Fibroblast of skin of abdomen (primary cell): Measurements from ENCODE around the gene HSPB9.
"Not testable (repeated sequence)": the region's sequence is repeated elsewhere in the genome, so short reads cannot be mapped to it uniquely, and the experiment has no call there.

ENCODE experiments used
- DNase-seq: peaks from one replicate; pipeline ENCODE4 v3.0.0-alpha.2; 2013

Gene HSPB9

DNA sequence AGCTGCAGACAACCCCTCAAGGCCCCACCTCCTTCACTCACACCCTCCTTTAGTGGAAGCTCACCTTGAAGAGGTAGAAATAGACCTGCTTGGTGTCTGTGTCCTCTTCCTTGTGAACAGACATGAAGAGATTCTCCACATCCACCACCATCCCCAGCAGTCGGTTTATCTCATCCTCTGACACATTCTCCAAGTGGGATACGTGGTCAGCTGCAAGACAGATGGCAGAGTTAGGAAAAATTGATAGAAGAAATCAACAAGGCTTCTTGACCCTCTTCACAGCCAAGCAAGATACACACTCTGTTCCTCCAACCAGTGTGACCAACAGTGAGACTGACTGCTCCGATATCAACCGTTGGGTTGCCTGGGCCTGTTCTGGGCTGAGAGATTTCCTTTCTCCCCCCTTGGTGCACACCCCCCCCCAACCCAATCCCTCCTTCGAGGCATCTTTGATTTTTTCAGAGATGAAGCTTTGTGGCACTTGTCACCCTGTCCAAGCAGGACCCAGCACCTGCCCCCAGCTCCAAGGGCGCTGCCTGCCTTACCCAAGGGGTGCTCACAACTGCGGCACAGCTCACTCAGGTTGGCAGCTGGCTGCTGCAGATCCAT lies 2.3 kb upstream of the HSPB9 start:
- no peak for DNase-seq

DNA sequence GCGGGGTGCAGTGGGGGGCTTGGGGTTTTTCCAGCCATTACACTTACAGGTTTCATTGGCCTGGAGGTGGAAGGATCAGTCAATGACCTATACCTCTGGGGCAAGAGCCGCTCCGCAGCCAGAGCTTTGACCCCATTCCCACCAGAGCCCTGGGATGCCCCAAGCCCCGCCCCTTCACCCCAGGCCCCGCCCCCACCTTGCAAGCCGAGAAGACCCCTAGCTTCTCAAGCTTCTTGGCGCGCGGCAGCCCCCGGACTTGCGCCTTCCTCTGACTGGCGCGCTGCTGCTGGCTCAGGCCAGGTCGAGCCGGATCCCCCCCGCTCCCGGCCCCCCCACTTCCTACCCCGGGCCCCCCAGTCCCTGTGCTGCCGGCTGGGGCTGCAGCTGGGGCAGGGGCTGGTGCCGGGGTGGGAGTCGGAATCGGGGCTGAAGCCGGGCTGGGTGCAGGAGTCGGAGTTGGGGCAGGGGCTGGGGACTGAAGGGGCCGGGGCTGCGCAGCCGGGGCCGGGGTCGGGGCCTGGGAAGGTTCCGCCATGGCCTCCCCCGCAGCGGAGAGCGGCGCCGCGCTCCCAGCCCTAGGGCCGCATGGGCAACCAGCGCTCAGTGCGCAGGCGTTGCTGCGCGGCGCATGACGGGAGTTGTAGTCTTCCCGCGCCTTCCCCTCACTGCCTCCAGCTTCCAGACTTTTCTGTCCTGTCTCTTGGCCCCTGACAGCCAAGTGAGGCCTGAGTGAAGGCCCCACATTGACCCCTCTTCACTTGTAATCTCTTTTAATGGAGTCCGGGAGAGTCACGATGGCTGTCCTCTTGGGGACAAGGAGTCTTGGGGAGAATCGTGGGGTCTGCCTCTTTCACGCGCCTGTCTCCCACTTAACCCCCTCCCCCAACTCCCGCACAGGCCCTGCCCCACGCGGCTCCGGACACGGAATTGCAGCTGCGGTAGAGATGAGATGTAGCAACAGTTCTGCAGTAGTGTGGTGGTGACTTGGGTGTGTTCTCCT lies 1.5 kb upstream of the HSPB9 start, which contains the start of gene KAT2A:
Gene KAT2A (minus strand): TSS at position 598 of the 1,000 bp plus-strand sequence. CDS start 63 bp downstream, at position 535.
- DNase-seq: peak; percentile 78

DNA sequence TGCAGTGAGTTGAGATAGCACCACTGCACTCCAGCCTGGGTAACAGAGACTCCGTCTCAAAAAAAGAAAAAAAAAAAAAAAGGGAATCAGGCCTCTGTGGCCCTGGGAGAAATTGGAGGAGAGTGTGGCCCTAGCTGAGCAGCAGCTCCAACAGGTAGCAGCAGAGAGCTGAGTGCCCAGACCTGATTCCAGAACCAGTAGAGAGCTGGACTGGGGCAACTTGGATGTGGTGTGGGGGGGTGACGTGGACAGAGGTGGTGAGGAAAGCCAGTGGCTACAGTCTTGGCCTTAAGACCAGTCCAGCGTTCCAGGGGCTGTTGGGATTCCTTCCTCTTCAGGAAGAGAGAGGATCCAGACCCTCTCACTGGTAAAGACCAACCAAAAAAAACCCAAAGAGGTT lies 1.7 kb downstream of the HSPB9 start:
- DNase-seq: no peak

DNA sequence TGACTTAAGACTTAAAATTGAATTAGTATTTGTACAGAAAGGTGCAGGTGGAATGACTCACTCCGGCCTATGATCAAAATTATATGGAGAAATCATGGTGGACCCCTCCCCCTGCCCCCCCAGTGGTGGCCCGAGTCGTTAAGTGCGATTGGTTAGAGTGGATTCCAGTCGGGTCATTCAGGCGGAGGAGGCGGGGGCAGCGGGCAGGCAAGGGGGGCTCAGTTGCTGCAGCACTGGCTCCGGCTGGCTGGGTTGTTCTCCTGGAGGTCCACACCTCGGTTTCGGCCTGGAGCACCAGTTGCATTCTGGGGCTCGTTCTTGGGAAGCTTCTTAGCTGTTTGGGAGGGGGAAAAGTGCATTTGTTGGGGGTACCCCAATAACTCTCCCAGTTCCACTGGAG lies 3.0 kb downstream of the HSPB9 start:
- no peak for DNase-seq

DNA sequence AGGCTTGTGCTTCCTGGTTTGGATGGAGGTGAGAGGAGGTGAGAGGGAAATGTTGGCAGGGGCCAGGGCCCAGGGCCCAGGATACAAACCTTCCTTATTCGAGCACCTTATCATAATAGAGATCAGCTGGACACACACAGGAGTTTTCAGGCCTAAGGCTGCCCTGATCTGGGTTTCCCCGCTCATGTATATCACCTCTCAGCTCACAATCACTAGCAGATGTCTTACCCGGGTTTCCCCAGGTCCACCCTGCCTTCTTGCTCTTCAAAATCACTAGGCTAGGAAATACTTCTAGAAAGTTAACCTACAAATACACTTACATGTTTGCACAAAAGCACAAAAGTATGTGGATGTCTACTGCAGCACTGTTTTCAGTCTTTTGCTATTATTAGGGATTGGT lies 4.2 kb downstream of the HSPB9 start:
- DNase-seq: no peak

DNA sequence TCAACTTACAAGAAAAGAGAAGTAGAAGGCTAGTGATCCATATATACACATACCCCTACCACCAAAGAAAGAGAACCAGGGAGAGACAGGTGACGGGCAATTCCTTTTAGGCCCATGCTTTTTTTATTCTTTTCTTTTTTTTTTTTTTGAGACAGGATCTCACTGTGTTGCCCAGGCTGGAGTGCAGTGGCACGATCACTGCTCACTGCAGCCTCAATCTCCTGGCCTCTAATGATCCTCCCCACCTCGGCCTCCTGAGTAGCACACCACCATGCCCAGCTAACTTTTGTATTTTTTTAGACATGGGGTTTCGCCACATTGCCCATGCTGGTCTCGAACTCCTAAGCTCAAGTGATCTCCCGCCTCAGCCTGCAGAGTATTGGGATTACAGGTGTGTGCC lies 4.8 kb downstream of the HSPB9 start:
- no peak for DNase-seq

DNA sequence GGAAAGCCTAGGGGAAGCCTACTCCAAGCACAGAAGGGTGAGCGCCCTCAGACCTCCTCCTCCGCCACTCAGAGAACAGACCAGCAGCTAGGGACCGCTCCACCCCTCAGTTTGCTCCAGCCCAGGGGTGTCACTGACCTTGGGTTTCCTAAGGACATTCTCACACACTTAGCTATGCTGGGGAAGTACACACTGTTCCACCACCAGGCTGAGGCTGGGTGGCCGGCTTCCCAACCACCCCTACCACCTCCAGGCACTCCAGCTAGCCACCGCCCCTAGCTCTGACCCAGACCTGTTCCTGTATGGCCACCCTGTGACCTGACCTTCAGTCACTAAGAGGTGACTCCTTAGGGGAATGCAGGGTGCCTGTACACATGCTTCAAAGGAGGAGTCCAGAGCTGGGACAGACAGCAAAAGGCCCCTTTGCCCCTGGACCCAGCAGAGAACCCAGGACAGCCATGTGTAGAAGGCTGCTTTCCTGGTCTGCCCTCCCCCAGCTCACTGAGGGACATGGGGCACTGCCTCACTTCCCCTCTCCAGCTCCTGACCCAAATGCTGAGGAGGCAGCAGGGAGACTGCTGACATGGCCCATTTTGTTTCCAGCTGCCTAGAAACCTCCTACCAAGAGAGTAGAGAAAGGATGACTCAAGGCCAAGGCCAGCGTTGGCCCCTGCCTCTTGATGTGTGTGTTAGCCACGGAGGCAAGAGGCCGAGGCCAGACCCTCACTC lies 6.7 kb downstream of the HSPB9 start:
- no peak for DNase-seq

DNA sequence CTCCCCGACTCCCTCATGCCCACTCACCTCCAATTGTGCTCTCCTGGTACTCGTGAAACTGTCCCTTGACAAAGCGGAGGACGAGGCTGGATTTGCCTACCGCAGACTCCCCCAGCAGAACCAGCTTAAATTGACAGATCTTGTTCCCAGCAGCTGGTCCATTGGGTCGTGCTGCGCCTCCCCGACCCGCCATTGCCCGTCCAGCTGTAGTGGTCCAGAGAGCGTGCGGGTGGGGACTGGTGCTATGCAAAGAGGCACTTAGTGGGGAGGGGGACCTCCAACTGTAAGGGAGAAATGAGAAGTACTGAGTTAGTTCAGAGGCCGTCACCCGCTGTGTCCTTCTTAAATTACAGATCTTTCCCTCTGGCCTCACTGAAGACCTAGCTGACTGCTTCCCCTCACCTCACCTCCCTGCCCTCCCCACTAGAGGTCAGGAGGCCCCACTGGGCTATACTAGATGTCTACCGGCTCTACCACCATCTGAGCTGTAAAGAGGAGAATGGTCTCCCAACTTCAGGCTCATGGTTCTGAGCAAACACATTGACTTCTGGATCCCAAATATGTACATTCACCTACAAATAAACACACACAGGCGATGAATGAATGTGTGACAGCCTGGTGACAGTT lies 7.8 kb downstream of the HSPB9 start:
- no peak for DNase-seq

DNA sequence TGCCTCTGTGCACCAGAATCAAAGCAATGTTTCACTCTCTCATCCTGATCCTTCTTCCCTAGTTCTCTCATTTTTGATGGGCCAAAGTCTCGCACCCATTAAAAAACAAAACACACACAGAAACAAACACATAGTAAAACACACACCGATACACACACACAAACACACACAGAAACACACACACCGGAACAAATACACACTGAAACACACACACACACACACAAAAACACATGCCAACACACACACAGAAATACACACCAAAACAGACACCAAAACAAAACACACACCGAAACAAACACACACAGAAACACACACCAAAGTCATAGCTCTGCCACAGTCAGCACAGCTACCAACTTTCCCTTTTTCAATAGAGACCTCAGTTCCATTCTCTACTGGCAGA lies 8.6 kb downstream of the HSPB9 start:
- DNase-seq: no peak

DNA sequence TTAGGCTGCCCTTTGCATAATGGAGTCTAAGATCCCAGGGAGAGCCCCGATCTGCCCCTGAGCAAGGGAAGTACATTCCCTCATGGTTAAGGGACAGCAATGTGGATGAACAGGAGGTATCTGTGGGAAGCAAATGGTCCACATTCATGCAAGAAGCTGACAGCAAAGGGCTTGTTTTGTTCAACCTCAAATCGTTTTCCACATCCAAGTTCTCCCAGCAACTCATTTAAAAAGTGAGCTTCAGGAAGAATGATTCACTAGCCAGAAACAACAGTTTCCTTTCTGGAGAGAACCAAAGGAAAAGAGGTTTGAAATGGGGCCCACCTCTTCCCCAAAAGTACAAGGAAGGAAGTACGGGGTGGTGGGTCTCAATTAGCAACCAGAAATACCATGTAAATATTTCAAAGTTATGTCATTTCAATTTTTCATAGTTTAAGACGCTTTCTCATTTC lies 9.4 kb downstream of the HSPB9 start:
- no peak for DNase-seq

DNA sequence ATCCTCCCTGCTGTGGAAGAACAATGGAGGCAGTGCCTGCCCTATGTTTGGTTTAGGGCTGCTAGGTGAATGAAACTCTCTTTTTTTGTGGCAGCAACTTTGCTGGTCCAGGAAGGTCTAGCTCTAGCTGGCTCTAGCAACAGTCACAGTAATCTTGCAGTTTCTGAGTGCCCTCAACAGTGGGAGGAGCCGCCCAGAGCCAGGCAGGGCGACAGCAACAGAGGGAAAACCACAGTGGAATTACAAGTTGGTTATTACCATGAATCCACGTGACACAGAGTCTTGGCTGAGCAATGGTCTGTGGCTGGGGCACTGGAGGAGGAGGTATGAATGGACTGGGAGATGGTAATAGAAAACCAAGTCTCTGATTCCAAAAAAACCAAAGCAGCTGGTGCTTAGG lies 10.3 kb downstream of the HSPB9 start:
- peak; percentile 73 for DNase-seq

DNA sequence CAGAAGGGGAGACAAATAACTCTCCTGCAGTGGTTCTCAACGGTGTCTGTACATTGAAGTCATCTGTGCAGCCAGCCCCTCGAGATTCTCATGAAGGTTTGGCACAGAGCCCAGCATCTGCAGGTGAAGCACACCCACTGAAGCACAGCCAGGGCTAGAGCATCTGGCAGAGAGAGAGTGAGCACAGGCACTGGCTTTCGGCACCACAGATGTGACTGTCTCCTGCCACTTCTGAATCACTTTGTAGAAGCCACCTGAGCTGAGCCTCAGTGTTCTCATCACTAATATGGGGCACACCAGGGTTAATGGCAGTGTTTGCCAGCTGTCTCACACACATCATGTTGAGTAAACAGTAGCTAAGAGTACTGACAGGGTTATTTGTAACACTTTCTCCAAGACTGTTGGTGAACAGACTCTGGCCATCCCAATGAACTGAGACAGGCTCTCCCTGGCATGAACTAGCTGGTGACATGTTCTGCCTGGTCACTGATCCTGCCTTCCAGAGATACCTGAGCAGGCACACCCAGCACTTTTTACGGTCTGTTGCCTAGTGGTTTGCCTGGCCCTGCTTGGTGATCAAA lies 10.9 kb downstream of the HSPB9 start:
- no peak for DNase-seq

DNA sequence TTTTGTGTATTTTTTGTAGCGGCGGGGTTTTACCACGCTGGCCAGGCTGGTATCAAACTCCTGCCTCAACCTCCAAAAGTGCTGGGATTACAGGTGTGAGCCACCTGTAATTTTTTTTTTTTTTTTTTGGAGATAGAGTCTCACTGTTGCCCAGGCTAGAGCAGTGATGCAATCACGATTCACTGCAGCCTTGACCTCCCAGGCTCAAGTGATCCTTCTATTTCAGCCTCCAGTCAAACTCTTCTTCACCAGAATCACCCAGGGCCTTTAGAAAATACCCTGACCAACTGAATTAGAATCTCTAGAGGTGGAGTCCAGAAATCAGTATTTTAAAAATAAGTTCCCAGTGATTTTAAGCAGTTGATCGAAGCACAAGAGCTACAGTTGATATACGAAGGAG lies 12.5 kb downstream of the HSPB9 start:
- DNase-seq: no peak

DNA sequence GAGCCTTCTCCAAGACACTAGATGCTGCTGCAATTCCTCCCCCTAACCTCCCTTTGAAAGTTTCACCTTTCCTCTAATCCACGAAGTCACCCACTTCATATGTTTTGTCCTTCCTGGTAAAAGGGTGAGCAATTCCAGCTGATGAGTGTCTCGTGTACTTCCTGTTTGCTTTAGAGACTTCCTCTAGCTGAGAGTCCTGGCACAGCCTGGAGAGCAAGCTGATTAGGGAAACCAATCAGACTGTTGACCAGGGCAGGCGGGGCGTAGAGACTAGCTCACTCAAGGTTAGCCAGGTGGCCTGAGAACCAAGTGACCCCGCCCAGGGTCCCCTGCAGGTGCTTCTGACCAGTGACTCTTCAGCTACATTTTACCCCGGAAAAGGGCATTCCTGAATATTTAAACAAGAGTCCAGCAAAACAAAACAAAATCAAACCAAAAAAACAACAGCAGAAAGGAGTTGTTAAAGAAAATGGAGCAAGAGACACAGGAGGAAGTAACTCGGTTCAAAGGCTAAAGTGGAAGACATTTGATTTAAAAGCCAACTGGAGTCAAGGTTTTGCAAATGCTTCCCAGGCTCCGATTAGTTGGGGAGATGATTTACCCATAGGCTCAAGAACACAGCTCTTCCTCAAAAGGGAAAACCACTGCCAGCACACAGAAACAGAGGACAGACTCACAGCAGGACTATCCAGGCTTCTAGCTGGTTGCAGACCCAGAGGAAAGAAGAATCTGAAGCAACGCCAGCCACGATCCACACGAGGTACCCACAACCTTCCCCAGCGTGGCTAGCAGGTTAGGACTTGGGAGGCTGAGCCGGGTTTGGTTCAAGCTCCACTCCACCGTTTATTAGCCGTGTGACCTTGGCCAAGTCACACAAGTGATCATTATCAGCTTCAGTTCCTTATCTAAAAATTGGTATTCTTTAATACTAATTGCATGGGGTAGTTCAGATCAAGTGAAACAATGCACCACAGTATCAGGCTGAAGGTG lies 13.4 kb downstream of the HSPB9 start:
- peak; percentile 55 for DNase-seq

DNA sequence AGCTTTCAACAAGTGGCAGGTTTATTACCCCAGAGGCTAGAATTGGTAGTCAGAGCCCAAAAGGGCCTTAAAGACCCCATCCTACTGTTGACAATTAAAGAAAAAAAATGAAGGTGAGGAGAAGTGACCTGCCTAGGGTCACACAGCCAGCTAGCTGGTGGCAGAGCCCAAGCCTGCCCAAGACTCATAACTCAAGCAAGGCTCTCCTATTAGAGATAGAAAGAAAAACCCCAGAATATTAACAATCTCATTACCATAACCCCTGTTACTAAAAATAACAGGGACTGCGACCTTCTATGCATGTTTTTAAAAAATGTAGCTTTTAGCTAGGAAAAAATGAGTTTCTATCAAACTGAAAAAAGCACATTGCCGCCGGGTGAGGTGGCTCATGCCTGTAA lies 14.0 kb downstream of the HSPB9 start:
- no peak for DNase-seq

DNA sequence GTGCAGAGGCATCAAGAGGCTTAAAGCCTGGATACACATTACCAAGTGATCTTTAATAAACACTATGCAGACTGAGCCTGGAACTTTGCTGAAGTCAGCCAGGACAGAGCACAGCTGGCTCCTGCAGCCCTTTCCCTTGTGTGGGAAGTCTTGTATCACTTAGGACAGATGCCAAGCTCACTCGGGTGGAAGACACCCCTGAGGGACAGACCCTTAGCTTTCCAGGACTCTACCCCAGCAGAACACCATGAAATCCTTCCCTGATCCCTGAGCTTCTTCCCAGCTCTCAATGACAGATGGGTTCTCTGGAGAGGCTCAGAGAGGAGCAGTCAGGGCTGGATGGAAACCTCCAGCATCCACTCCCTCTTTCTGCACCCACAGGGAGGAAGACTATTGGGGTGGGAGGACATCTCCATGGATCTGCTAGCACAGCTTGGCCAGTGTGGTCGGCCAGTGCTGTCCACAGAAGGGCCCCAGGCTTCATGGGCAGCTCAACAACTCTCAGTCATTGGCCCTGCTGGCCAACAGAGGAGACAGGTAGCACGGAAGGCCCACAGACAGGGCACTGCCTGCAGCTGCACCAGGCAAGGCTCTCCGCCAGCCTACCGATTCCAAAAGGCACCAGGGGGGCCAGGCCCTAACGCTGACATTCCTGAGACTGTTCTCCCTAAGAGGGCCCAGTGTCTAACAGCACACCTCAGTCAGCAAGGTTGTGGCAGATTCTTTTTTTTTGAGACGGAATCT lies 16.3 kb downstream of the HSPB9 start:
- no peak for DNase-seq

DNA sequence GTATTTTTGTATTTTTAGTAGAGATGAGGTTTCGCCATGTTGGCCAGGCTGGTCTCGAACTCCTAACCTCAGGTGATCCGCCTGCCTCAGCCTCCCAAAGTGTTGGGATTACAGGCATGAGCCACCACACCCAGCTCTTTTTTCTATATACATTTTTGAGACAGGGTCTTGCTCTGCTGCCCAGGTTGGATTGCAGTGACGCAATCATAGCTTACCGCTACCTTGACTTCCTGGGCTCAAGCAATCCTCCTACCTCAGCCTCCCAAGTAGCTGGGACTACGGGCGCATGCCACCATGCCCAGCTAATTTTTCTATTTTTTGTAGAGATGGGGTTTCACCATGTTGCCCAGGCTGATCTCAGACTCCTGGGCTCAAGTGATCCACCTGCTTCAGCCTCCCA lies 18.1 kb downstream of the HSPB9 start:
- DNase-seq: not testable (repeated sequence)

DNA sequence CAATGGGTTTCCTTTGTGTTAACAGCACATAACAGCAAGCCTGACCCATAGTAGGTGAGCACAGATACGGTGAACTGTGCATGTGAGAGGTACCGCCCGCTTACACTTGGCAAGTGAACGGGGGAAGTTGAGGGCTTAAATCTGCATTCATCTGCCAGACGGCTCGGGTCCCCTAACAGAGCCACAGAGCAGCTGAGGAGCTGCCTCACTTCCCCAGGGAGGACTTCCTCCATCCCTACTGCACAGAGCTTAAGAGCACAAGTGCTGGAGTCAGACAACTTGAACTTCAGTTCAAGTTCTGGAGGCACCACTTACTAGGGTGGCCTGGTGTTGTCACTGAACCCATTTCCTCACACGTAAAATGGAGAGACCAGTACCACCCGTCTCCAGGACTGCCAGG lies 18.8 kb downstream of the HSPB9 start:
- no peak for DNase-seq

DNA sequence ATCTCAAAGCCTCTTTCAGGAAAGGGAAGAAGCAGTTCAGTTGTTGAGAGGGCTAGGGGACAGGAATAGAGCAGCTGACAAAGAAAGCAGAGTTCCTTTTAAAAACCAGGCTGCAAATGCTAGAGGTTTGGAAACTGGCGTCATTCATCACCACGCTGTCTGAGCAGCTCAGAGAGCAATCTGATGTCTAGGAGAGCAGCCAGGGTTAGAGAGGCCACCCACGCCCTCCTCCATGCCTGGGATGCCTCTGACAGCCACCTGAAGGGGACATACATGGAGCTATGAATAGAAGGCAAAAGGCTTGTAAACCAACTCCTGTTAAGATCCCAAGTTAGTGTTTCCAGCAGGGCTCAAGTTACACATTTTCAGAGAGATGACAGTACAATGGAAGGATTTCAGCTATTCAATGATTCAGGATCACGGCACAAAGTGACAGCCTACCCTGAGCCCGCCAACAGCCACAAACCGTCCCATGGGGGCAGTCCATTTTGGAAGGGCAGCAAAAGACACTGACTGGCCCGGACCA lies 19.8 kb downstream of the HSPB9 start:
- DNase-seq: peak; percentile 85

DNA sequence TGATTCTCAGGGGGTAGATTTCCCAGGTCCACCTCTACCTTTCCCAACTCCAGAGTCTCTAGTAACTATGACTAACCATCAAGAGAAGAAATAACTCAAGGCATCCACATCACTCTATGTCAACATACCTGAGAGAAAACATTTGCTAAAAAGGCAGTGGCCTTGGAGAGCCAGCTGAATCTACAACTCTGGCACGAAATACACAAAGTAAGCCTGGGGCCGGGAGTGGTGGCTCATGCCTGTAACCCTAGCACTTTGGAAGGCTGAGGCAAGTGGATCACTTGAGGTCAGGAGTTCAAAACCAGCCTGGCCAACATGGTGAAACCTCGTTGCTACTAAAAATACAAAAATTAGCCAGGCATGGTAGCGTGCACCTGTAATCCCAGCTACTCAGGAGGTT lies 20.5 kb downstream of the HSPB9 start:
- DNase-seq: not testable (repeated sequence)
